ENCODE data around the gene OCSTAMP. TPM values are rescaled to one million over a fixed set of nuclear protein-coding genes. Genes with fewer than 3 reads are reported as not detected.

The OCSTAMP gene
- total and polyA plus RNA-seq, 2 donors (not counting 3 experiments of a cell fraction or from before 2014, with no cell fraction given): not detected

DNA sequence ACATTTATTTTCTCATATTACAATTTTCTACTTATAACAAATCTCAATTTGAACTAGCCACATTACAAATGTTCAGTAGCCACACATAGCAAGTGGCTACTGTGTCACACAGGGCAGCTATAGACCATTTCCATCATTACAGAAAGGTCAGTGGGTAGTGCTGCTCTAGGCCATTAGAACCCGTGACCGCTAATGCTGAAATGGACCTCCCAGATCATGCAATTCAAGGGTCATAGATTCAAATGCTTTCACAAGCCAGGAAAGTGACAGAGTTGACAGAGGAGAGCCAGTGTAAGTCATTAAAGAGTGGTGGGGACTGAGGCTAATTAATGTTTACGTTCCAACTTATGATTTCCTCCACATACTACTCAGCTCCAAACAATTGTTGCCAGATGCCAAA, 3.5 kb upstream of the OCSTAMP start:
- no peak overlapping the region for H3K27ac ChIP-seq (ENCODE audit: insufficient read depth, low read depth, low read length)
- H3K27me3 ChIP-seq (ENCODE audit: control insufficient read depth in 2 of 2, insufficient read depth in 2 of 2, low read length in 2 of 2): no peaks in the 10 kb centered on the region
- no peak overlapping the region for H3K9ac ChIP-seq (replicated peaks; ENCODE audit: extremely low read depth, insufficient read depth, low read length)
- no TSS peak for BruUV-seq (replicated peaks)
- peaks cover 11% of the 10 kb centered on the region for H3K4me1 ChIP-seq (ENCODE audit: control insufficient read depth, extremely low read depth, insufficient read depth, low read length)
- no peaks in the 10 kb centered on the region for H4K20me1 ChIP-seq (replicated peaks; ENCODE audit: control insufficient read depth, extremely low read depth, insufficient read depth, low read length)
- dilution Hi-C loops (cut with MboI; ENCODE audit: extremely low pct_ligation_motif_present, low sequenced_read_pairs): no loop called here
- FAIRE-seq (no peak), DNase-seq (ENCODE audit: low read depth, low spot score) (no peak)
- ChIA-PET POLR2A (no interaction called here), CTCF (no interaction called here)
- no peaks in the 10 kb centered on the region for H3K9me1 ChIP-seq (replicated peaks; ENCODE audit: control insufficient read depth, extremely low read depth, insufficient read depth, low read length)
- intact Hi-C loops (cut with micrococcal nuclease): no loop called here
- no peak overlapping the region for H2AFZ ChIP-seq (ENCODE audit: low read depth, low read length)
- no peak overlapping the region for H3K4me2 ChIP-seq (ENCODE audit: insufficient read depth, low read length)
- no peaks in the 10 kb centered on the region for H3K79me2 ChIP-seq (ENCODE audit: control insufficient read depth, insufficient read depth, low read length)
- no peak overlapping the region for H3K4me3 ChIP-seq (replicated peaks in 1 of 3; ENCODE audit: insufficient read depth in 1 of 3, low read depth in 1 of 3, low read length in 3 of 3)
- TF ChIP-seq FOS (IDR thresholded peaks at IDR 0.05; ENCODE audit: borderline replicate concordance, insufficient read depth, low read length): no peak
- TF ChIP-seq, protein P1, sequence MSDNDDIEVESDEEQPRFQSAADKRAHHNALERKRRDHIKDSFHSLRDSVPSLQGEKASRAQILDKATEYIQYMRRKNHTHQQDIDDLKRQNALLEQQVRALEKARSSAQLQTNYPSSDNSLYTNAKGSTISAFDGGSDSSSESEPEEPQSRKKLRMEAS (IDR thresholded peaks at IDR 0.05; ENCODE audit: insufficient read depth, insufficient read length): no peak
- no peak for TF ChIP-seq JUN (IDR thresholded peaks at IDR 0.05; ENCODE audit: borderline replicate concordance, insufficient read depth, insufficient read length, low read depth)
- TF ChIP-seq EZH2 (IDR thresholded peaks at IDR 0.05; ENCODE audit: borderline replicate concordance, low read depth, low read length, severe bottlenecking): no peak
- no peak for TF ChIP-seq GATA2 (IDR thresholded peaks at IDR 0.05; ENCODE audit: insufficient read depth, insufficient read length, low read depth, low read length)
- TF ChIP-seq, protein P2, sequence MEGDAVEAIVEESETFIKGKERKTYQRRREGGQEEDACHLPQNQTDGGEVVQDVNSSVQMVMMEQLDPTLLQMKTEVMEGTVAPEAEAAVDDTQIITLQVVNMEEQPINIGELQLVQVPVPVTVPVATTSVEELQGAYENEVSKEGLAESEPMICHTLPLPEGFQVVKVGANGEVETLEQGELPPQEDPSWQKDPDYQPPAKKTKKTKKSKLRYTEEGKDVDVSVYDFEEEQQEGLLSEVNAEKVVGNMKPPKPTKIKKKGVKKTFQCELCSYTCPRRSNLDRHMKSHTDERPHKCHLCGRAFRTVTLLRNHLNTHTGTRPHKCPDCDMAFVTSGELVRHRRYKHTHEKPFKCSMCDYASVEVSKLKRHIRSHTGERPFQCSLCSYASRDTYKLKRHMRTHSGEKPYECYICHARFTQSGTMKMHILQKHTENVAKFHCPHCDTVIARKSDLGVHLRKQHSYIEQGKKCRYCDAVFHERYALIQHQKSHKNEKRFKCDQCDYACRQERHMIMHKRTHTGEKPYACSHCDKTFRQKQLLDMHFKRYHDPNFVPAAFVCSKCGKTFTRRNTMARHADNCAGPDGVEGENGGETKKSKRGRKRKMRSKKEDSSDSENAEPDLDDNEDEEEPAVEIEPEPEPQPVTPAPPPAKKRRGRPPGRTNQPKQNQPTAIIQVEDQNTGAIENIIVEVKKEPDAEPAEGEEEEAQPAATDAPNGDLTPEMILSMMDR (IDR thresholded peaks at IDR 0.05; ENCODE audit: extremely low read depth in 1 of 2, insufficient read depth in 1 of 2, low read depth in 1 of 2, low read length in 2 of 2): no peak
- no peak for TF ChIP-seq POLR2AphosphoS5 (IDR thresholded peaks at IDR 0.05; ENCODE audit: insufficient read depth, low read depth, low read length)
- TF ChIP-seq MYC (IDR thresholded peaks at IDR 0.05; ENCODE audit: low read depth, low read length): no peak
- TF ChIP-seq POLR2A (IDR thresholded peaks at IDR 0.05; ENCODE audit: low read depth, low read length): no peak
- H3K9me3 ChIP-seq (replicated peaks; ENCODE audit: control insufficient read depth, insufficient read depth, low read length): no peaks in the 10 kb centered on the region
- H3K36me3 ChIP-seq (ENCODE audit: control insufficient read depth in 2 of 2, extremely low read depth in 1 of 2, insufficient read depth in 2 of 2, low read length in 2 of 2): no peaks in the 10 kb centered on the region

Data from endothelial cell of umbilical vein (primary cell).